Neural cell (in vitro differentiated cells): Measurements from ENCODE around the gene OXNAD1. TPM values are rescaled to one million over a fixed set of nuclear protein-coding genes. Genes with fewer than 3 reads are reported as not detected.

Experiments
- H2AFZ ChIP-seq: fragments of 200-600, 300-800 bp; sonication (generic), shearing (Covaris generic); 2 replicates; pipeline ENCODE4 v1.6.0; 2014; ENCODE audit warnings: low read depth, mild to moderate bottlenecking, antibody characterized with exemption, low read length, moderate library complexity
- H3F3A ChIP-seq: fragments of 200-600 bp; shearing (Covaris generic); 2 replicates; pipeline ENCODE4 v1.6.1; 2016; ENCODE audit warnings: mild to moderate bottlenecking, moderate library complexity, mixed read lengths, antibody characterized with exemption, low read length; ENCODE audit not compliant: insufficient read depth, poor library complexity, severe bottlenecking
- H3K27ac ChIP-seq: fragments of 200-600, 300-800 bp; sonication (generic), shearing (Covaris generic); 2 replicates; pipeline ENCODE4 v1.5.1; 2014; ENCODE audit warnings: mild to moderate bottlenecking, low read length, moderate library complexity
- H3K27me3 ChIP-seq: fragments of 300-800, 200-600 bp; sonication (generic), shearing (Covaris generic); 2 replicates; pipeline ENCODE4 v1.6.0; 2014; ENCODE audit warnings: mild to moderate bottlenecking, low read depth, low read length, moderate library complexity; ENCODE audit not compliant: insufficient read depth
- H3K36me3 ChIP-seq: fragments of 300-800, 200-600 bp; sonication (generic), shearing (Covaris generic); 2 replicates; pipeline ENCODE4 v1.5.1; 2014; ENCODE audit warnings: mild to moderate bottlenecking, antibody characterized with exemption, low read length, moderate library complexity; ENCODE audit not compliant: insufficient read depth
- H3K4me2 ChIP-seq: fragments of 300-800, 200-600 bp; sonication (generic), shearing (Covaris generic); 2 replicates; pipeline ENCODE4 v1.6.0; 2014; ENCODE audit warnings: mild to moderate bottlenecking, low read length
- H3K4me3 ChIP-seq: fragments of 300-800, 200-600 bp; sonication (generic), shearing (Covaris generic); 2 replicates; pipeline ENCODE4 v1.5.1; 2014; ENCODE audit warnings: mild to moderate bottlenecking, low read length, moderate library complexity
- H3K79me2 ChIP-seq: fragments of 200-600 bp; shearing (Covaris generic); replicated peaks from 2 replicates; pipeline ENCODE4 v1.6.0; 2014; ENCODE audit warnings: mild to moderate bottlenecking, low read length, moderate library complexity; ENCODE audit not compliant: insufficient read depth
- H3K9ac ChIP-seq: fragments of 300-800, 200-600 bp; sonication (generic), shearing (Covaris generic); 2 replicates; pipeline ENCODE4 v1.6.1; 2016; ENCODE audit warnings: mild to moderate bottlenecking, low read length, mixed read lengths
- H3K9me2 ChIP-seq: fragments of 200-600 bp; shearing (Covaris generic); 2 replicates; pipeline ENCODE4 v1.6.1; 2016; ENCODE audit warnings: mild to moderate bottlenecking, low read length, mixed read lengths; ENCODE audit not compliant: insufficient read depth
- H3K9me3 ChIP-seq: fragments of 200-600, 300-800 bp; sonication (generic), shearing (Covaris generic); 2 replicates; pipeline ENCODE4 v1.6.1; 2016; ENCODE audit warnings: mild to moderate bottlenecking, mixed run types, low read length, moderate library complexity, mixed read lengths
- H4K20me1 ChIP-seq: fragments of 200-600 bp; shearing (Covaris generic); 2 replicates; pipeline ENCODE4 v1.6.1; 2016; ENCODE audit warnings: mild to moderate bottlenecking, mixed run types; ENCODE audit not compliant: insufficient read depth
- CTCF ChIP-seq: fragments of 450-650 bp; IDR thresholded peaks from 2 replicates; pipeline ENCODE4 v1.5.1; 2014; ENCODE audit warnings: antibody characterized with exemption, mild to moderate bottlenecking, moderate library complexity; ENCODE audit not compliant: poor library complexity, severe bottlenecking
- EP300 ChIP-seq: fragments of 450-650 bp; conservative IDR thresholded peaks from 2 replicates; pipeline ENCODE4 v1.6.1; 2014; ENCODE audit warnings: antibody characterized with exemption, mild to moderate bottlenecking, moderate library complexity; ENCODE audit not compliant: poor library complexity, severe bottlenecking
- EZH2 ChIP-seq: fragments of 200-600, 300-800 bp; shearing (Covaris generic), sonication (generic); IDR thresholded peaks from 2 replicates; pipeline ENCODE4 v1.6.1; 2014; ENCODE audit warnings: antibody characterized with exemption, low read length, borderline replicate concordance, mild to moderate bottlenecking; ENCODE audit not compliant: insufficient read depth, poor library complexity, severe bottlenecking
- MXI1 ChIP-seq: fragments of 450-650 bp; conservative IDR thresholded peaks from 2 replicates; pipeline ENCODE4 v1.6.1; 2014; ENCODE audit warnings: antibody characterized with exemption, mild to moderate bottlenecking; ENCODE audit not compliant: poor library complexity, severe bottlenecking
- POLR2AphosphoS5 ChIP-seq: IDR thresholded peaks from 2 replicates; pipeline ENCODE4 v1.6.1; 2012
- RAD21 ChIP-seq: fragments of 450-650 bp; conservative IDR thresholded peaks from 2 replicates; pipeline ENCODE4 v1.6.1; 2014; ENCODE audit warnings: antibody characterized with exemption, mild to moderate bottlenecking, moderate library complexity
- REST ChIP-seq: IDR thresholded peaks from 2 replicates; pipeline ENCODE4 v1.6.1; 2012; ENCODE audit warnings: borderline replicate concordance
- SMC3 ChIP-seq: fragments of 450-650 bp; conservative IDR thresholded peaks from 2 replicates; pipeline ENCODE4 v1.6.1; 2014; ENCODE audit warnings: antibody characterized with exemption, mild to moderate bottlenecking, moderate library complexity; ENCODE audit not compliant: poor library complexity
- TAF1 ChIP-seq: IDR thresholded peaks from 2 replicates; pipeline ENCODE4 v1.6.1; 2012; ENCODE audit warnings: low read depth
- polyA plus RNA-seq: library from polyadenylated mRNA; depleted of rRNA; stranded (reverse); fragments of >200 nt; gene quantifications from 2 replicates; pipeline ENCODE4 v1.2.3, GENCODE V29; 2014

Gene OXNAD1
- polyA plus RNA-seq, 1 donor from 2014 or later = 16.4 TPM

GRCh38 chr3:16253601-16254000 is 11.4 kb upstream of the OXNAD1 start:
- no peaks in the 10 kb centered on the region for H3K9me2 ChIP-seq
- no peak overlapping the region for H3K27ac ChIP-seq
- no peaks in the 10 kb centered on the region for H3K79me2 ChIP-seq
- no peaks in the 10 kb centered on the region for H3F3A ChIP-seq
- no peak overlapping the region for H3K4me3 ChIP-seq
- H2AFZ ChIP-seq = no peak overlapping the region
- no peaks in the 10 kb centered on the region for H3K9me3 ChIP-seq
- no peak overlapping the region for H3K4me2 ChIP-seq
- TF ChIP-seq EP300 (no peak), EZH2 (no peak), POLR2AphosphoS5 (no peak), REST (no peak), MXI1 (no peak), CTCF (no peak), TAF1 (no peak), RAD21 (no peak), SMC3 (no peak)
- H3K36me3 ChIP-seq = no peaks in the 10 kb centered on the region
- no peaks in the 10 kb centered on the region for H3K27me3 ChIP-seq
- no peak overlapping the region for H3K9ac ChIP-seq
- H4K20me1 ChIP-seq = no peaks in the 10 kb centered on the region

DNA sequence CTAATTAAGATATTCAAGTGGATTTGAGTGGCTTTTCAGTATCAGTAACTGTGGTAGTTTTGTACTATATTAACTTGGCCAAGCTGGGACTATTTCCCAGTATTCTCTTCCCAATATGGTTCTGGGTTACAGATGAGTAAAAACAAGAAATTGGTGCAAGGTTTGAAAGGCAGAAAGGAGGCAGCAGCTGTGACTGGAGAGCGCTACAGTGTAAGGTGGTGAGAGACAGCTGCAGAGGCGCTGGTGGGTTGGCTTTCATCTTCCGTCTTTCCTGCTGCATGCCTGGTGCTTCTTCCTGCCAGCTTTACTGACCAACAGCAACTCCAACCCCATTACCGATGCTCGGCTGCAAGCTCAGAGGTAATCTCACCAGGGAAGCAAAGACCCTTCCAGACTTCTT is 10.1 kb upstream of the OXNAD1 start:
- Histone ChIP-seq H3F3A (no peaks in the 10 kb centered on the region), H3K9me3 (no peaks in the 10 kb centered on the region), H3K27me3 (no peaks in the 10 kb centered on the region), H4K20me1 (no peaks in the 10 kb centered on the region), H3K9ac (no peak overlapping the region), H3K4me3 (no peak overlapping the region), H3K79me2 (no peaks in the 10 kb centered on the region), H3K27ac (no peak overlapping the region), H3K9me2 (no peaks in the 10 kb centered on the region), H3K4me2 (no peak overlapping the region), H2AFZ (no peak overlapping the region), H3K36me3 (no peaks in the 10 kb centered on the region)
- TF ChIP-seq POLR2AphosphoS5 = no peak

GRCh38 chr3:16255326-16255725 is 9.7 kb upstream of the OXNAD1 start:
- Histone ChIP-seq H3K27ac (no peak overlapping the region), H3K9me3 (no peaks in the 10 kb centered on the region), H3K9ac (no peak overlapping the region), H3K9me2 (no peaks in the 10 kb centered on the region), H3F3A (no peaks in the 10 kb centered on the region), H4K20me1 (no peaks in the 10 kb centered on the region), H3K4me2 (no peak overlapping the region), H3K36me3 (no peaks in the 10 kb centered on the region), H2AFZ (no peak overlapping the region), H3K27me3 (no peaks in the 10 kb centered on the region), H3K79me2 (no peaks in the 10 kb centered on the region), H3K4me3 (no peak overlapping the region)
- no peak for TF ChIP-seq REST
- TF ChIP-seq EP300 = no peak
- no peak for TF ChIP-seq SMC3
- TF ChIP-seq POLR2AphosphoS5 = no peak
- no peak for TF ChIP-seq MXI1
- no peak for TF ChIP-seq CTCF
- TF ChIP-seq RAD21 = no peak
- no peak for TF ChIP-seq TAF1
- TF ChIP-seq EZH2 = no peak
